SK-N-SH treated with all-trans-retinoic acid at 6 μM for 48 hours (cell line): ENCODE measurements around the gene HOGA1.

Experiments
- GLIS3 ChIP-seq: fragments of 250-450 bp; sonication (Bioruptor Pico); IDR thresholded peaks from 2 replicates; pipeline ENCODE4 v1.5.0; 2020; ENCODE audit warnings: mild to moderate bottlenecking, moderate library complexity
- TSHZ2 ChIP-seq: fragments of 250-450 bp; sonication (Bioruptor Pico); IDR thresholded peaks from 2 replicates; pipeline ENCODE4 v1.5.0; 2020; ENCODE audit warnings: mild to moderate bottlenecking, moderate library complexity

GRCh38 chr10:97598407-97599271 lies 14.4 kb downstream of the HOGA1 start:
- TF ChIP-seq GLIS3 (no peak), TSHZ2 (no peak)
